Effector CD4-positive, alpha-beta T cell (primary cell): ENCODE results near the gene PALLD.
"Not testable (repeated sequence)": the region's sequence is repeated elsewhere in the genome, so short reads cannot be mapped to it uniquely, and the experiment has no call there.

Experiments
- DNase-seq: peaks from one replicate; pipeline ENCODE4 v3.0.0-alpha.2; 2020

Gene PALLD

GRCh38 chr4:168498251-168498650 is 1.4 kb downstream of the PALLD start:
- DNase-seq: no peak

- no peak for DNase-seq
These were observed 2.4 kb downstream of the PALLD start for GRCh38 chr4:168499241-168499640.

- no peak for DNase-seq
These were observed 4.6 kb downstream of the PALLD start for GRCh38 chr4:168501407-168501806.

- no peak for DNase-seq
These were observed 6.0 kb downstream of the PALLD start for GRCh38 chr4:168502861-168503260.

GRCh38 chr4:168503652-168504362 is 7.0 kb downstream of the PALLD start:
- DNase-seq: no peak

GRCh38 chr4:168504526-168504925 is 7.7 kb downstream of the PALLD start:
- DNase-seq: no peak

GRCh38 chr4:168506014-168506413 is 9.2 kb downstream of the PALLD start:
- no peak for DNase-seq

- DNase-seq: no peak
These were observed 10.4 kb downstream of the PALLD start for GRCh38 chr4:168507178-168507815.

GRCh38 chr4:168508683-168509082 is 11.8 kb downstream of the PALLD start:
- DNase-seq: no peak

GRCh38 chr4:168509786-168510185 is 12.9 kb downstream of the PALLD start:
- DNase-seq: peak; percentile 6

GRCh38 chr4:168511780-168512489 is 15.1 kb downstream of the PALLD start:
- peak; percentile 37 for DNase-seq

- not testable (repeated sequence) for DNase-seq
These were observed 17.0 kb downstream of the PALLD start for GRCh38 chr4:168513826-168514225.

GRCh38 chr4:168514249-168514852 is 17.5 kb downstream of the PALLD start:
- DNase-seq: no peak

GRCh38 chr4:168515222-168516011 is 18.6 kb downstream of the PALLD start:
- DNase-seq: no peak

- DNase-seq: no peak
These were observed 20.0 kb downstream of the PALLD start for GRCh38 chr4:168516841-168517240.

GRCh38 chr4:168519576-168519975 is 22.7 kb downstream of the PALLD start:
- DNase-seq: no peak

GRCh38 chr4:168521721-168522120 is 24.9 kb downstream of the PALLD start:
- no peak for DNase-seq

- no peak for DNase-seq
These were observed 25.5 kb downstream of the PALLD start for GRCh38 chr4:168522356-168522755.

- DNase-seq: no peak
These were observed 26.1 kb downstream of the PALLD start for GRCh38 chr4:168522829-168523489.

GRCh38 chr4:168524006-168524405 is 27.2 kb downstream of the PALLD start:
- DNase-seq: no peak

- no peak for DNase-seq
These were observed 28.0 kb downstream of the PALLD start for GRCh38 chr4:168524897-168525296.

- no peak for DNase-seq
These were observed 30.7 kb downstream of the PALLD start for GRCh38 chr4:168527560-168527959.
